Activated T-helper 2 cell treated with anti-CD3 and anti-CD28 coated beads, Interferon-gamma antibody, Interleukin-2, Interleukin-4, amounts not matched to agents 10 μg/mL and 5 μg/mL and 100 μg/mL, durations not matched to agents 14 hours and 24 hours and 36 hours (primary cell): ENCODE measurements around the gene ST3GAL3. TPM values are rescaled to one million over a fixed set of nuclear protein-coding genes. Genes with fewer than 3 reads are reported as not detected.
A peak's percentile ranks its signal among the peaks of the same experiment; 100 is the strongest.

Experiments used
- DNase-seq: peaks from one replicate; pipeline ENCODE4 v3.0.0; 2021; ENCODE audit warnings: low spot score
- H3K27ac Mint-ChIP-seq: one replicate; pipeline ENCODE4 v1.8.0; 2021; ENCODE audit warnings: mixed read lengths
- H3K27me3 Mint-ChIP-seq: one replicate; pipeline ENCODE4 v1.8.0; 2021; ENCODE audit warnings: low read depth, mixed read lengths
- H3K36me3 Mint-ChIP-seq: one replicate; pipeline ENCODE4 v1.8.0; 2021; ENCODE audit warnings: low read depth, mixed read lengths
- H3K4me1 Mint-ChIP-seq: one replicate; pipeline ENCODE4 v1.8.0; 2021; ENCODE audit warnings: low read depth, mixed read lengths
- H3K4me3 Mint-ChIP-seq: one replicate; pipeline ENCODE4 v1.8.0; 2021; ENCODE audit warnings: low read depth, mild to moderate bottlenecking, moderate library complexity, mixed read lengths
- H3K9me3 Mint-ChIP-seq: one replicate; pipeline ENCODE4 v1.8.0; 2021; ENCODE audit warnings: mixed read lengths
- intact Hi-C: fragments of 100-400 bp; cut with micrococcal nuclease; formaldehyde crosslinking; loops from one replicate; pipeline ENCODE4 v1.15.1; 2023
- total RNA-seq: library from RNA; stranded (reverse); gene quantifications from 2 replicates; pipeline ENCODE4 v1.2.3, GENCODE V29; 2022

ST3GAL3 gene
- total RNA-seq, 1 donor from 2014 or later, result 22.0 TPM

DNA sequence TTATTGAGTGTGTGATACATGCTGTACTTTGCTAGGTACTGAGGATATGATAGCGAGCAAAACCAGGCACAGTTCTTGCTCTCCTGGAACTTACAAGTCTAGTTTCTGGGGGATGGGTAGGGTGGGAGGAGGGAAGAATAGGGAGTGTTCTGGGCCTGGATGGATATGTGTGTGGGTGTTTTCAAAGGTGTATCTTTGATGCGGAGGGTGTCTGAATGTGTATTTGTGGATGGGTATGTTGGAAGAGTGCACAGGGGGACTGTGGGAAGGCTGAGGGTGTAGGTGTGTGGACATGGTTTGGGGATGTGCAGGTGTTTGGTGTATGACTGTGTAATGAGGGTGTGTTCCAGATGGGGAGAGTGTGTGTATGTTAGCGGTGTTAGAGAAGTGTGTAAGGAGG lies 258.0 kb downstream of the ST3GAL3 start:
- Mint-ChIP-seq H3K27ac (no peak overlapping the region), H3K27me3 (no peaks in the 10 kb centered on the region), H3K4me3 (no peak overlapping the region), H3K36me3 (peaks cover 14% of the 10 kb centered on the region), H3K4me1 (peaks cover 4% of the 10 kb centered on the region), H3K9me3 (no peaks in the 10 kb centered on the region)
- intact Hi-C loops, result no loop called here
- no peak for DNase-seq

DNA sequence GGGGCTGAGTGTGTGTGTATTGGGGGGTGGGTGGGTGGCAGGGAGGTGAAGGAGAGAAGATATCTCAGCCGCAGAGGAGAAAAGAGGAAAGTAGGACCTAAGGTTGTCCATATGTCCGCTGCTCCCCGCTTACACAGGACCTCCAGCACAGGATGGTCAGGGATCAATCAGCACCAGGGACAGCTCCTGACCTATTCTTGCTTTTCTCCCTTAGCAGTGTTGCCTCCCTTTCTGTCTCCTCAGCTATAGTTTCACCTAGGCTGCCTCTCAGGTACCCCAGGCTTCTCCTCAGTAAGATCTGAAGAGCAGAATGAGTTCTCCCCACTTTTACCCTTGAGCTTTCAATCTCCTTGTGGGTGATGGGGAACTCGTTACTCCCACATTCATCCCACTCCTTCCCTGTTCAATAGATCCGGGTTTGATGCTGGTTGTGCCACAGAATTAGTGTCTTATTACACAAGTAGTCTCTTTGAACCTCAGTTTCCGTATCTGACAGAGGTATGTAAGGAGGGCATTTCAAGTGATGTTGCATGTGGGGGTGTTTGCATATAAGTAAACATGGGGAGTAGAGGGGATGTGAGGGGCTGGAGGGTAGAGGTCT lies 261.1 kb downstream of the ST3GAL3 start:
- Mint-ChIP-seq H3K27me3 (no peaks in the 10 kb centered on the region), H3K36me3 (peaks cover 25% of the 10 kb centered on the region), H3K27ac (no peak overlapping the region), H3K9me3 (no peaks in the 10 kb centered on the region), H3K4me1 (peaks cover 15% of the 10 kb centered on the region), H3K4me3 (no peak overlapping the region)
- intact Hi-C loops, result no loop called here
- DNase-seq, result no peak

DNA sequence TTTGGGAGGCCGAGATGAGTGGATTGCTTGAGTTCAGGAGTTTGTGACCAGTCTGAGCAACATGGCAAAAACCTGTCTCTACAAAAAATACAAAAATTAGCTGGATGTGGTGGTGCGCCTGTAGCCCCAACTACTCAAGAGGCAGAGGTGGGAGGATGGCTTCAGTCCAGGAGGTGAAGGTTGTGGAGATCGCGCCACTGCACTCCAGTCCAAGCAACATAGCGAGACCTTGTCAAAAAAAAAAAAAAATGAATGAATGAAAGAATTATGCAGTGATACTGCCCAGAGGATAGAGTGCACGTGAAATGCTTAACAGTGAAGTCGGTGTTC lies 262.0 kb downstream of the ST3GAL3 start:
- Mint-ChIP-seq H3K27me3 (no peaks in the 10 kb centered on the region), H3K9me3 (no peaks in the 10 kb centered on the region), H3K36me3 (peaks cover 34% of the 10 kb centered on the region), H3K4me3 (peak overlapping the region; percentile 93), H3K27ac (no peak overlapping the region), H3K4me1 (peaks cover 24% of the 10 kb centered on the region)
- DNase-seq, result no peak
- intact Hi-C loops, result loop anchor here (1.0 kb wide), 1 partner anchor 23 kb away; the partner anchor contains the start of gene IPO13

DNA sequence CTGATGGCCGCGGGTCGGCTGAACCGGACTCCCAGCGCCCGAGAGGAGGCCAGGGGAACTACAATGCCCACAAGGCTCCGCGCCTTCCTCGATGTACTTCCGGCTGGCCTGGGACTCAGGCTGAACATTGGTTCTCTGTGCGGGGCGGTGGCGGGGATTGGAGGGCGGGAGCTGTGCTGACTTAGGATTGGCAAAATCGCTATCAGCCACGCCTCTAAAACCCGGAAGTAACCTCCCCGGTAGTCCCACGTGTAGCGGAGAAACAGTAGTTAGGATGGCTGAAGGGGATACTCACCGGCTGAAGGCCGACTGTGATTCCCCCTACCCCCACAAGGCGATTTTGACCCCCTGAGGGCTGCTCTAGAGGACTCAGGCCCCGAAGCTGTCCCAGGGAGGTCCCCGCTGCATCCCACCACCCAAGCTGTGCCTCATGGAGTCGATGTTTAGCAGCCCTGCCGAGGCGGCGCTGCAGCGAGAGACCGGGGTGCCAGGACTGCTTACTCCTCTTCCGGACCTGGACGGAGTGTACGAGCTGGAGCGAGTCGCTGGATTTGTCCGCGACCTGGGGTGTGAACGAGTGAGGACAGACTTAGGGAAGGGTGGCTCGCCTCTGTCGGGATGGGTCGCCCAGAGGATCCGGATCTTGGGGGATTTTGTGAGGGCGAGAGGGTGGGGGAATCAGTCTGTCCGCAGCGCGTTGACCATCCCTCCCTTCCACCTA lies 262.6 kb downstream of the ST3GAL3 start, which contains the start of gene DPH2:
Gene DPH2 (plus strand): TSS at position 265 of the 721 bp plus-strand sequence. CDS start 166 bp downstream, at position 431.
- H3K27me3 Mint-ChIP-seq, result no peaks in the 10 kb centered on the region
- peak; percentile 89 for DNase-seq
- H3K9me3 Mint-ChIP-seq, result no peaks in the 10 kb centered on the region
- peaks cover 24% of the 10 kb centered on the region for H3K4me1 Mint-ChIP-seq
- peaks cover 34% of the 10 kb centered on the region for H3K36me3 Mint-ChIP-seq
- H3K4me3 Mint-ChIP-seq, result peak within 1 kb of the TSS; percentile 93
- H3K27ac Mint-ChIP-seq, result peak within 1 kb of the TSS; percentile 64
- intact Hi-C loops, result loop anchor here (1.0 kb wide), 1 partner anchor 24 kb away; the partner anchor contains the start of gene IPO13

DNA sequence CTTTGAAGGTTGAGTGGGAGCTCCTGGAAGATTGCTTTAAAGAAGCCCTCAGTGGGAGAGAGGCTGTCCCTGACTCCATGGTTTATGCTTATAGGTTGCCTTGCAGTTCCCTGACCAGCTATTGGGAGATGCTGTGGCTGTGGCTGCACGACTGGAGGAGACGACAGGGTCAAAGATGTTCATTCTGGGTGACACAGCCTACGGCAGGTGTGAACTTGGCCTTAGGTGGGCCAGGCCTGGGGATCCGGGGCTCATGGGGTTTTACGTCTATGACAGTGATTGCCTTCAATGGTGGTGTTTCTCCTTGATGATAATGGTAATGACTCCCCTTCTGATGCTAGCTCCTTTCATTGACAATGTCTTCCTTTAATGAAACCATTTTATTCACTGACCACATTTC lies 263.2 kb downstream of the ST3GAL3 start:
- no peaks in the 10 kb centered on the region for H3K27me3 Mint-ChIP-seq
- peak overlapping the region; percentile 64 for H3K27ac Mint-ChIP-seq
- peak overlapping the region; percentile 93 for H3K4me3 Mint-ChIP-seq
- no peak for DNase-seq
- intact Hi-C loops, result no loop called here
- no peaks in the 10 kb centered on the region for H3K9me3 Mint-ChIP-seq
- peaks cover 24% of the 10 kb centered on the region for H3K4me1 Mint-ChIP-seq
- H3K36me3 Mint-ChIP-seq, result peaks cover 34% of the 10 kb centered on the region

DNA sequence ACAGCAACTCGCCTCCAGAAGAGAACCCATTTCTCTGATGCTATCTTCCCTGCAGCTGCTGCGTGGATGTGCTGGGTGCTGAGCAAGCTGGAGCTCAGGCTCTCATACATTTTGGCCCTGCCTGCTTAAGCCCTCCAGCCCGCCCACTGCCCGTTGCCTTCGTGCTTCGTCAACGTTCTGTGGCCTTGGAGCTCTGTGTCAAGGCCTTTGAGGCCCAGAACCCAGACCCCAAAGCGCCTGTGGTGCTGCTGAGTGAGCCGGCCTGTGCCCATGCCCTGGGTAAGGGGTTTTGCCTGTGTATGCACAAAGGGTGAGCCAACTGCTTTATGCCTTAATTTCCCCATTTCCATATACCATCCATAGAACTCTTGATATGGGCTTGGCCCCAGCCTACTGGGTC lies 263.6 kb downstream of the ST3GAL3 start:
- Mint-ChIP-seq H3K27ac (peak overlapping the region; percentile 16), H3K9me3 (no peaks in the 10 kb centered on the region), H3K4me1 (peaks cover 26% of the 10 kb centered on the region), H3K27me3 (no peaks in the 10 kb centered on the region), H3K4me3 (peak overlapping the region; percentile 93), H3K36me3 (peaks cover 36% of the 10 kb centered on the region)
- intact Hi-C loops, result no loop called here
- no peak for DNase-seq

DNA sequence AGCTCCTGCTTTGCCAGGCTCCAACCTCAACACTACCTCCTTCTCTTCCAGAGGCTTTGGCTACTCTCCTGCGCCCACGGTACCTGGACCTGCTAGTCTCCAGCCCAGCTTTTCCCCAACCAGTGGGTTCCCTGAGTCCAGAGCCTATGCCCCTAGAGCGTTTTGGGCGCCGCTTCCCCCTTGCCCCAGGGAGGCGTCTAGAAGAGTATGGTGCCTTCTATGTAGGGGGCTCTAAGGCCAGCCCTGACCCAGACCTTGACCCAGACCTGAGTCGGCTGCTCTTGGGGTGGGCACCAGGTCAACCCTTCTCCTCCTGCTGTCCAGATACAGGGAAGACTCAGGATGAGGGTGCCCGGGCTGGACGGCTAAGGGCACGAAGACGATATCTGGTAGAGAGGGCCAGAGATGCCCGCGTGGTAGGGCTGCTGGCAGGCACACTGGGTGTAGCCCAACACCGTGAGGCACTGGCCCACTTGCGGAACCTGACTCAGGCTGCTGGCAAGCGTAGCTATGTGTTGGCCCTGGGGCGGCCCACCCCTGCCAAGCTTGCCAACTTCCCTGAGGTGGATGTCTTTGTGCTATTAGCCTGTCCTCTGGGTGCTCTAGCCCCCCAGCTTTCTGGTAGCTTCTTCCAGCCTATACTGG lies 264.1 kb downstream of the ST3GAL3 start:
- peaks cover 32% of the 10 kb centered on the region for H3K4me1 Mint-ChIP-seq
- H3K27ac Mint-ChIP-seq, result no peak overlapping the region

DNA sequence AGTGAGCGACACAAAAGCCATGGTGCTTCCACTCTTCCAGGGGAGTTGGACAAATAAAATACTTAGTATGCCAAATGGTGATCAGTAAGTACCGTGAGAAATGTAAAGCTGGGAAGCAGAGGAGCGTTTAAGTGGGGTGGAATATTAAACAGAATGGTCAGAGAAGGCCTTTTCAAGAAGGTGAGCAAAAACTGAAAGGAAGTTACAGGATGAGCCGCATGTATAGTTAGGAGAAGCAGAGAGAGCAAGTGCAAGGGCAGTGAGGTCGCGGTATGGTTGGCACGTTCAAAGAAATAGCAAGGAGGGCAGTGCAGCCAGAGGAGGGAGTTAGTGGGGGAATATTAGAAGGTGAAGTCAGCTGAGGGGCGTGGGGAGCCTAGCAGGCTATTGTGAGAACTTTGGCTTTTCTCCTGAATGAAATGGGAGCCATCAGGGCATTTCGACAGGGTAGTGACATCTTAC lies 266.7 kb downstream of the ST3GAL3 start:
- Mint-ChIP-seq H3K27ac (peak overlapping the region; percentile 90), H3K36me3 (peaks cover 64% of the 10 kb centered on the region), H3K4me1 (peaks cover 53% of the 10 kb centered on the region), H3K4me3 (peak overlapping the region; percentile 91), H3K27me3 (no peaks in the 10 kb centered on the region), H3K9me3 (no peaks in the 10 kb centered on the region)
- intact Hi-C loops, result loop anchor here (1.0 to 2.0 kb wide), 4 partner anchors 17 to 267 kb away; partner anchors contain the start of genes CCDC24, IPO13, SLC6A9 and ST3GAL3
- no peak for DNase-seq

More for the DNA sequence above, 264.1 kb downstream of the ST3GAL3 start:
- intact Hi-C loops, result no loop called here
- peak overlapping the region; percentile 93 for H3K4me3 Mint-ChIP-seq
- H3K9me3 Mint-ChIP-seq, result no peaks in the 10 kb centered on the region
- no peak for DNase-seq
- peaks cover 42% of the 10 kb centered on the region for H3K36me3 Mint-ChIP-seq
- no peaks in the 10 kb centered on the region for H3K27me3 Mint-ChIP-seq

DNA sequence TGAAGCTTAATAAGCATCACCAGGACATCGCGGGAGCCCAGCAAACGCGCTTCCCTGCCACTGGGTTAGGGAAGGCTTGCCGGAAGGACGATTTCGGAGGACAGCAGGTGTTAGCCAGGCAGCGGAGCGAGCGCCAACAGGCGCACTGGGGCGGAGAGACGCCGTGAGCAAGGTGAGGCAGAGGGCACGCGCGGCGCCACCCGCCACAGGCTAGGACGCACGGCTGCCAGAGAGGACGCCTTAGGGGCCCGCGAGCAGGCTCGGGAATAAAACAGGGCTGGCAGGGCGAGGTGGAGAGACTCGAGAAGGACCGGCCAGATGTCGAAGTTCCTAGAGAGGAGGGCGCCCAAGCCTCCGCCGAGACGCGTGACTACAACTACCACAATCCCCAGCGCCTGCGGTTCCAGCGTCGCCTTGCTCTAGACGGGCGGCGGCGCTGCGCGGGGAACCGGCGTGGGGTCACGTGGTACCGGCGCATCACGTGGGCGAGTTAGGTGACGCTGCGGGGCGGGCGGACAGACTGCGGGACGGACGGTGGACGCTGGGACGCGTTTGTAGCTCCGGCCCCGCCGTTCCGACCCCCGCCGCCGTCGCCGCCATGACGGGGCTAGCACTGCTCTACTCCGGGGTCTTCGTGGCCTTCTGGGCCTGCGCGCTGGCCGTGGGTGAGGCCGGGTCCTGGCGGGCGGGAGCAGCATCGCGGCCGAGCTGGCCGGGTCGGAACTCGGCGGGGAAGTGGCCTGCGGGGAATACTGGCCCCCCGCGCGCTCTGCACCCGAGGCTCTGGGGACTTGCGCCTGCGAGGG lies 267.3 kb downstream of the ST3GAL3 start, which contains the start of gene ATP6V0B:
Gene ATP6V0B (plus strand): TSS at position 518 of the 806 bp plus-strand sequence. CDS start 81 bp downstream, at position 599.
- H3K27me3 Mint-ChIP-seq, result no peaks in the 10 kb centered on the region
- H3K4me3 Mint-ChIP-seq, result peak within 1 kb of the TSS; percentile 91
- no peaks in the 10 kb centered on the region for H3K9me3 Mint-ChIP-seq
- peak within 1 kb of the TSS; percentile 90 for H3K27ac Mint-ChIP-seq
- intact Hi-C loops, result loop anchor here (1.0 to 2.0 kb wide), 4 partner anchors 16 to 267 kb away; partner anchors contain the start of genes CCDC24, IPO13, SLC6A9 and ST3GAL3
- peak; percentile 94 for DNase-seq
- H3K36me3 Mint-ChIP-seq, result peaks cover 61% of the 10 kb centered on the region
- peaks cover 49% of the 10 kb centered on the region for H3K4me1 Mint-ChIP-seq

DNA sequence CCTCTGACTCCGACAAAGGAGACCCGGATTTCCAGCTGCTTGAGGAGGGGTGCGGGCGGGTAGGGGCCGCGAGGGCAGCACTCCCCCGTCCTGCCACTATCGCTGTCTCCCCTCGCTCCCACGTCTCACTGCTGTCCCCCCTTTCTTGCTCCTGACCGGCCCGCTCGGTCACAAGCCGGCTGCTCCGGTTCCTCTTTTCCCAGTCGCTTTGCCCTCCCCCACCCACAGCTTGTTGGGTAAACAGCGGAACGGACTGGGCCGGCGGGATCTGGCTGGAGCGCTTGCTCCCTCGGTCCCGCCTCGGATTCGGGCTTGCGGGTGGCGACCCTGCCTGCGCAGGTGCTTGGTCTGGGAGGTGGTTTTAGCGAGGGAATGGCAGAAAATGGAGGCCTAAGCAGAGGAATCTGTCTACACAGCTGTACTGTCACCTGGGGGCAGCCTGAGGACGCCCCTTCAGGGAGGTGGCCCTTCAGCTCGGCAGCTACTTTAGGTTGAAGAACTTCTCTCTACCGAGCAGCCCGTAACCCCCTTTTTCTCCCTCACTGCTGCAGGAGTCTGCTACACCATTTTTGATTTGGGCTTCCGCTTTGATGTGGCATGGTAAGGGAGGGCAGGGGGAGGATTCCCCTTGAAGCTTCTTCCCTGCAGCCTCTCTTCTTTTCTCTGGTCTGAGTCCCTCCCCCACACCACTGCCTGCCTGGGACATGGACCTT lies 268.1 kb downstream of the ST3GAL3 start:
- peak; percentile 24 for DNase-seq
- H3K27ac Mint-ChIP-seq, result peak overlapping the region; percentile 46
- H3K4me3 Mint-ChIP-seq, result peak overlapping the region; percentile 91
- peaks cover 59% of the 10 kb centered on the region for H3K36me3 Mint-ChIP-seq
- no peaks in the 10 kb centered on the region for H3K9me3 Mint-ChIP-seq
- peaks cover 50% of the 10 kb centered on the region for H3K4me1 Mint-ChIP-seq
- H3K27me3 Mint-ChIP-seq, result no peaks in the 10 kb centered on the region
- intact Hi-C loops, result loop anchor here (2.0 kb wide), 2 partner anchors 15 to 55 kb away; partner anchors contain the start of genes CCDC24 and SLC6A9

DNA sequence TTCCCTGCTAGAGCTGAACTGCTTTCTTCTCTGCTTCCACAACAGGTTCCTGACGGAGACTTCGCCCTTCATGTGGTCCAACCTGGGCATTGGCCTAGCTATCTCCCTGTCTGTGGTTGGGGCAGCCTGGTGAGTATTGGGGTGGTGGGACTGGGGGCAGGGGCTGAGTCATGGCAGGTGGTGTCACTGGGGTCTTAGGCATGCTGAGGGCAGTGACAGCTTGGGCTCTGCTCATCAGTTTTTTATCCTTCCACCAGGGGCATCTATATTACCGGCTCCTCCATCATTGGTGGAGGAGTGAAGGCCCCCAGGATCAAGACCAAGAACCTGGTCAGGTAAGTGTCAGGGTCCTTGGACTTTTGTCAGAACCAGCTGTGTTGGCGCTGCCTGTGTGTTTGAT lies 268.7 kb downstream of the ST3GAL3 start:
- peaks cover 63% of the 10 kb centered on the region for H3K36me3 Mint-ChIP-seq
- H3K4me1 Mint-ChIP-seq, result peaks cover 50% of the 10 kb centered on the region
- DNase-seq, result no peak
- peak overlapping the region; percentile 91 for H3K4me3 Mint-ChIP-seq
- intact Hi-C loops, result no loop called here
- H3K27ac Mint-ChIP-seq, result peak overlapping the region; percentile 46
- no peaks in the 10 kb centered on the region for H3K27me3 Mint-ChIP-seq
- no peaks in the 10 kb centered on the region for H3K9me3 Mint-ChIP-seq
